Retinal pigment epithelial cell (primary cell): Measurements from ENCODE around the gene STEAP1.

Experiments used
- DNase-seq: peaks from one replicate; pipeline ENCODE4 v3.0.0-alpha.2; 2010; ENCODE audit warnings: low read depth
- H3K4me3 ChIP-seq: 2 replicates; pipeline ENCODE4 v1.5.1; 2011; ENCODE audit warnings: mild to moderate bottlenecking, low read length, control low read depth, moderate library complexity
- TF ChIP-seq, protein P1 (sequence below): conservative IDR thresholded peaks from 2 replicates; pipeline ENCODE4 v1.5.1; 2011; ENCODE audit warnings: low read depth, low read length, control low read depth, inconsistent platforms

Gene STEAP1

DNA sequence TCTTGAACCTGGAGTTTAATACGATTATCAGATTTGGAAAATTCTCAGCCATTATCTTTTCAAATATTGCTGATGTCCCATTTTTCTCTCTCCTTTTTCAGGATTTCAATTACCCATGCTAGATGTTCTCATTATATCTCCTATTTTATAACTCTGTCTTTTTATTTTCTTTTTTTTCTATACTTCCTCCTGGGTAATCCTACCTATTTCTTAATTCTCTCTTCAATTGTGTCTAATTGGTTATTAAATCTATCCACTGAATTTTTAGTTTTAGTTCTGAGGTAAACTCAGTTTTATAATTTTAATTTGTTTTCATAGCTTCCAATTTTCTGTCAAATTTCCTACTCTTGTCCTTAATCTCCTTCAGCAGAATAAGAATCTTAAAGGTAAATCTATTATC is 15.6 kb downstream of the STEAP1 start:
- no peak for DNase-seq
- TF ChIP-seq, protein P1, sequence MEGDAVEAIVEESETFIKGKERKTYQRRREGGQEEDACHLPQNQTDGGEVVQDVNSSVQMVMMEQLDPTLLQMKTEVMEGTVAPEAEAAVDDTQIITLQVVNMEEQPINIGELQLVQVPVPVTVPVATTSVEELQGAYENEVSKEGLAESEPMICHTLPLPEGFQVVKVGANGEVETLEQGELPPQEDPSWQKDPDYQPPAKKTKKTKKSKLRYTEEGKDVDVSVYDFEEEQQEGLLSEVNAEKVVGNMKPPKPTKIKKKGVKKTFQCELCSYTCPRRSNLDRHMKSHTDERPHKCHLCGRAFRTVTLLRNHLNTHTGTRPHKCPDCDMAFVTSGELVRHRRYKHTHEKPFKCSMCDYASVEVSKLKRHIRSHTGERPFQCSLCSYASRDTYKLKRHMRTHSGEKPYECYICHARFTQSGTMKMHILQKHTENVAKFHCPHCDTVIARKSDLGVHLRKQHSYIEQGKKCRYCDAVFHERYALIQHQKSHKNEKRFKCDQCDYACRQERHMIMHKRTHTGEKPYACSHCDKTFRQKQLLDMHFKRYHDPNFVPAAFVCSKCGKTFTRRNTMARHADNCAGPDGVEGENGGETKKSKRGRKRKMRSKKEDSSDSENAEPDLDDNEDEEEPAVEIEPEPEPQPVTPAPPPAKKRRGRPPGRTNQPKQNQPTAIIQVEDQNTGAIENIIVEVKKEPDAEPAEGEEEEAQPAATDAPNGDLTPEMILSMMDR, result no peak
- H3K4me3 ChIP-seq, result no peak overlapping the region

GRCh38 chr7:90172121-90172520 is 17.9 kb downstream of the STEAP1 start:
- DNase-seq, result no peak
- H3K4me3 ChIP-seq, result no peak overlapping the region
- TF ChIP-seq, protein P1, result no peak

GRCh38 chr7:90172624-90173023 is 18.4 kb downstream of the STEAP1 start:
- no peak overlapping the region for H3K4me3 ChIP-seq
- TF ChIP-seq, protein P1, result no peak
- DNase-seq, result no peak

DNA sequence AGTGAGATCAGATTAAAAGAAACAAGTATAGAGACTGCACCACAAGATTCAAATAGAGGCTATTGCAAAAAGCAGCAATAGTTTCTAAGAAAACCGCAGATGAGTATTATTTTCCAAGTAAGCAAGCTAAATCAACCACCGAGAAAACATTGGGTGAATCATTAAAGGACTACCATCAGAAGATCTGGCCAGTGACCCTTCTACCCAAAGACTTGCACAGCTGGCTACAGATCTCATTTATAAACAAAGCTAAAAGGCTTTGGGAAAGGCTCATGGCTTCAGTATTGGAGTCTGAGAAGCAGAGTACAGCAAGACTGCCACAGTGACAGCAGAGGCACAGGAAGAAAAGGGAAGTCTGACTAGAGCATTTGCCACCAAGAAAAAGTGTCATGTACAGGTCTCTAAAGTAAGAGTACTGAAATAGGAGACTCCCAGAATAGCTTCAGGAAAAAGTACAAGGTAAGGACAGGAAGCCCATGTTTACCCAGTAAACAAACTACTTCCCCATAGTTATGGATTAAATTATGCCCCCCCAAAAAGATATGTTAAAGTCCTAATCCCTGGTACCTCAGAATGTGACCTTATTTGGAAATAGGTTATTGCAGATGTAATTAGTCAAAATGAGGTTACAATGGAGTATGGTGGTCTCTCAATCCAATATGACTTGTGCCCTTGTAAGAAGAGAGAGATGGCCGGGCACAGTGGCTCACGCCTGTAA is 19.0 kb downstream of the STEAP1 start:
- no peak overlapping the region for H3K4me3 ChIP-seq
- TF ChIP-seq, protein P1, result no peak
- DNase-seq, result no peak

GRCh38 chr7:90175667-90176066 is 21.4 kb downstream of the STEAP1 start:
- no peak for DNase-seq
- TF ChIP-seq, protein P1, result no peak
- no peak overlapping the region for H3K4me3 ChIP-seq

- TF ChIP-seq, protein P1, result no peak
Measured at GRCh38 chr7:90176195-90176594, 21.9 kb downstream of the STEAP1 start.

GRCh38 chr7:90178166-90178565 is 23.9 kb downstream of the STEAP1 start:
- no peak for DNase-seq
- TF ChIP-seq, protein P1, result no peak
- H3K4me3 ChIP-seq, result no peak overlapping the region

More at GRCh38 chr7:90176195-90176594, 21.9 kb downstream of the STEAP1 start:
- DNase-seq, result no peak
- H3K4me3 ChIP-seq, result no peak overlapping the region
